Measurements from ENCODE around the gene ZNF654. TPM values are rescaled to one million over a fixed set of nuclear protein-coding genes. Genes with fewer than 3 reads are reported as not detected.
A peak's percentile ranks its signal among the peaks of the same experiment; 100 is the strongest.

The ZNF654 gene
- total and polyA plus RNA-seq, 2 of the 13 experiments (the other 11 are each of a cell fraction or from before 2014, with no cell fraction given) = 1.8 to 4.1 TPM

DNA sequence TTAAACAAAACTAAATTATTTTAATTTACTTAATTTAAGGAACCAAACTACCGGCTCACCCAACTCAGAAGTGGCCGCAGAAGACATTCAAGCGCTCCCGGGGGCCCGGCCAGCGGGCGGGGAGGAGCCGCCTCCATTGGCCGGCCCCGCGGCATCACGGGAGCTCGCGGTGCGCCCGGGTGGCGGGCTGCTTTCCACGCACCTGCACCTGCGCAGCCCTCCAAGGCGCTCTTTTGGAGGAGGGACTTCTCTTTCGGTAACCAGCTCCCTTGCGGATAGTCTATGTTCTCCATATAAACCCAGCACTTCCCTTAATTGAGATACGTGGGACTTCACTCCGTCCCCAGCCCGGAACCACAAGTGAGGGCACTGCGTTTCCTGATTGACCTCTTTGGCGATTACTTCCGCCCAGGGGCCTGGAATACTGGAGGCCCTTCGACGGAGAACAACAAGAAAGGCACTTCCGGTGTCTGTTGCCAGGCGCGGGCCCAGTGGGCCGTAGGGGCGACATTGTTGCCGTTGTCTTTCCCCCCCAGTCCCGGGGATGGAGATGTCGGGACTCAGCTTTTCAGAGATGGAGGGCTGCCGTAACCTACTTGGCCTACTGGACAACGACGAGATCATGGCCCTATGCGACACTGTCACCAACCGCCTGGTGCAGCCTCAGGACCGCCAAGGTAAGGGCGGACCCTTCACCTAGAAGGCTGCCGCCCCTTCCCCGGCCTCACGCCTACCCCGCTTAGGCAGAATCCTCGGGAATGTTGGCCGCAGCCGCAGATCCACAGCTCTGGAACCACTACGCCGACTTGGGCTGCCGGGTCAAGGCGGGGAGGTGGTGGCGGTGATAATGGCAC lies 90.7 kb downstream of the ZNF654 start, which contains the start of gene C3orf38 (continued):
- TF ChIP-seq ZBTB33 (CRISPR knock-in tag; IDR thresholded peaks at IDR 0.05) (no peak), NFATC3 (CRISPR knock-in tag; IDR thresholded peaks at IDR 0.05) (peak; percentile 47; the same call in 1 of the 2 replicates), ZBTB26 (CRISPR knock-in tag; IDR thresholded peaks at IDR 0.05; ENCODE audit: borderline replicate concordance) (no peak), HBP1 (CRISPR knock-in tag; IDR thresholded peaks at IDR 0.05; ENCODE audit: low read depth) (peak; percentile 98), ZNF616 (CRISPR knock-in tag; IDR thresholded peaks at IDR 0.05; ENCODE audit: low read depth) (peak; percentile 46; the same call in 1 of the 2 replicates), ZBTB1 (CRISPR knock-in tag; IDR thresholded peaks at IDR 0.05; ENCODE audit: borderline replicate concordance) (no peak), SUZ12 (IDR thresholded peaks at IDR 0.05; ENCODE audit: low read depth, low read length) (no peak), BCL6 (CRISPR knock-in tag; IDR thresholded peaks at IDR 0.05) (no peak), SOX5 (CRISPR knock-in tag; IDR thresholded peaks at IDR 0.05; ENCODE audit: borderline replicate concordance) (no peak; the same call in 1 of the 2 replicates), CCAR2 (optimal IDR thresholded peaks at IDR 0.05; ENCODE audit: low read depth, low read length) (no peak), ATRX (CRISPR knock-in tag; IDR thresholded peaks at IDR 0.05; ENCODE audit: borderline replicate concordance) (no peak), ELF1 (CRISPR knock-in tag; IDR thresholded peaks at IDR 0.05) (peak; percentile 96), ZNF33B (CRISPR knock-in tag; IDR thresholded peaks at IDR 0.05) (peak; percentile 93), RFXANK (CRISPR knock-in tag; IDR thresholded peaks at IDR 0.05) (0 out of 2 replicates have a peak, but pooled peaks have one; percentile 61), PCBP2 (optimal IDR thresholded peaks at IDR 0.05; ENCODE audit: low read depth, low read length, poor library complexity, severe bottlenecking) (no peak), ZBTB25 (CRISPR knock-in tag; IDR thresholded peaks at IDR 0.05) (peak; percentile 68), MBNL3 (CRISPR knock-in tag; conservative IDR thresholded peaks at IDR 0.05) (no peak), ATF4 (CRISPR knock-in tag; IDR thresholded peaks at IDR 0.05) (peak in 1 of 2 experiments; percentile 51; a peak in 1 of 4 replicates), SIN3B (IDR thresholded peaks at IDR 0.05; ENCODE audit: low read length) (peak; percentile 85), NFYB (CRISPR knock-in tag; IDR thresholded peaks at IDR 0.05) (peak; percentile 56; the same call in 1 of the 2 replicates), SATB2 (CRISPR knock-in tag; IDR thresholded peaks at IDR 0.05) (no peak; the same call in 1 of the 2 replicates), ZNF557 (CRISPR knock-in tag; IDR thresholded peaks at IDR 0.05) (no peak), ZNF772 (CRISPR knock-in tag; IDR thresholded peaks at IDR 0.05) (peak; percentile 69; the same call in 1 of the 2 replicates)

Measured in HepG2 (cell line).